KMS-11 (cell line): ENCODE results near the gene IGF2R.
"Not testable (repeated sequence)": the region's sequence is repeated elsewhere in the genome, so short reads cannot be mapped to it uniquely, and the experiment has no call there.

Source experiments
- H2AFZ ChIP-seq: fragments of 200-600 bp; sonication (generic); 2 replicates; pipeline ENCODE4 v1.6.1; 2016; ENCODE audit warnings: antibody characterized with exemption, mixed run types, low read depth
- H3K27ac ChIP-seq: fragments of 200-600 bp; sonication (generic); 2 replicates; pipeline ENCODE4 v1.6.1; 2016; ENCODE audit warnings: mild to moderate bottlenecking, mixed run types
- H3K27me3 ChIP-seq: fragments of 200-600 bp; sonication (generic); 2 replicates; pipeline ENCODE4 v1.6.1; 2017; ENCODE audit warnings: mild to moderate bottlenecking, low read depth, mixed run types, moderate library complexity; ENCODE audit not compliant: insufficient read depth
- H3K36me3 ChIP-seq: fragments of 200-600 bp; sonication (generic); 2 replicates; pipeline ENCODE4 v1.6.1; 2017; ENCODE audit warnings: mild to moderate bottlenecking, mixed run types; ENCODE audit not compliant: insufficient read depth
- H3K4me1 ChIP-seq: fragments of 200-600 bp; sonication (generic); 2 replicates; pipeline ENCODE4 v1.6.1; 2016; ENCODE audit warnings: mild to moderate bottlenecking, low read depth, mixed run types; ENCODE audit not compliant: poor library complexity, severe bottlenecking
- H3K4me2 ChIP-seq: fragments of 200-600 bp; sonication (generic); 2 replicates; pipeline ENCODE4 v1.7.0; 2016; ENCODE audit warnings: mild to moderate bottlenecking, mixed run types
- H3K4me3 ChIP-seq: fragments of 200-600 bp; sonication (generic); IDR thresholded peaks from 2 replicates; pipeline ENCODE4 v1.6.1; 2017; ENCODE audit warnings: low read depth, low read length, mixed read lengths; ENCODE audit not compliant: insufficient read depth
- H3K79me2 ChIP-seq: fragments of 200-600 bp; sonication (generic); 2 replicates; pipeline ENCODE4 v1.6.1; 2016; ENCODE audit warnings: low read depth, mixed run types; ENCODE audit not compliant: insufficient read depth
- H3K9ac ChIP-seq: fragments of 200-600 bp; sonication (generic); 2 replicates; pipeline ENCODE4 v1.6.1; 2016; ENCODE audit warnings: mild to moderate bottlenecking, mixed run types
- H4K20me1 ChIP-seq: fragments of 200-600 bp; sonication (generic); 2 replicates; pipeline ENCODE4 v1.6.1; 2016; ENCODE audit warnings: mild to moderate bottlenecking, mixed run types; ENCODE audit not compliant: insufficient read depth
- TF ChIP-seq, protein P1 (sequence below): fragments of 200-600 bp; sonication (generic); conservative IDR thresholded peaks from 2 replicates; pipeline ENCODE4 v1.6.1; 2017; ENCODE audit warnings: low read depth, mild to moderate bottlenecking, antibody characterized with exemption, low read length, moderate library complexity, mixed read lengths

Gene IGF2R

DNA sequence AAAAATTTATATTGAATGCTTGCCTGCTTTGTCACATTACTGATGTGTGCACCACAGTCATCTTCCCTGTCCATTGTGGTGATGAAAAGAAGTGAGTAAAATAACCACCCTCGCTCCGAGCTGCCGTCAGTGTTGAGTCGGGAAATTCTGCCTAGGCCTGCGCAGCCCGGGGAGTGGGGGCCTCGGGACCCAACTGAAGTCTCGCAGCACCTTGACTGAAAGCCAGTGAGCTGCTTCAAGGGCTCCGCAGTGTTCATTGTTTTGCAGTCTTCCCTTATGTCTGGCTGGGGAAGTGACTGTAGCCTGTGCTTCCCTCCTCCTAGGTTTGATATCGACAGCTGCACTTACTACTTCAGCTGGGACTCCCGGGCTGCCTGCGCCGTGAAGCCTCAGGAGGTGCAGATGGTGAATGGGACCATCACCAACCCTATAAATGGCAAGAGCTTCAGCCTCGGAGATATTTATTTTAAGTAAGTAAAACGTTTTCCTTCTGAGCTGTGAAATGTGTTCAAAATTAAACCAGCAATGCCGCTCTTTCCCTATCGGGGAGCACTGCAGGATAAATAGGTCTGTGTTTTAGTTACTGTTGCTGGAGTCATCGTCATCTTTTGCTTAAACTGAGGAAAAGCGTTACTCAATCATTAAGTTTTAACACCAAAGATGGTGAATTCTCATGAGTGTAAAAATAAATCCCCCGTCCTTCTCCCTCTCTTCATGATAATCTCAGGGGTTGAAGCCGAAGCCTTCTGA, 120.1 kb downstream of the IGF2R start:
- Histone ChIP-seq H3K27ac (no peak overlapping the region), H3K4me1 (peaks cover 10% of the 10 kb centered on the region), H3K36me3 (peaks cover 9% of the 10 kb centered on the region; the same call in 1 of the 2 replicates), H3K4me3 (no peak overlapping the region), H3K4me2 (no peak overlapping the region), H3K27me3 (no peaks in the 10 kb centered on the region), H3K79me2 (no peaks in the 10 kb centered on the region), H4K20me1 (no peaks in the 10 kb centered on the region), H2AFZ (no peak overlapping the region), H3K9ac (no peak overlapping the region)
- TF ChIP-seq, protein P1, sequence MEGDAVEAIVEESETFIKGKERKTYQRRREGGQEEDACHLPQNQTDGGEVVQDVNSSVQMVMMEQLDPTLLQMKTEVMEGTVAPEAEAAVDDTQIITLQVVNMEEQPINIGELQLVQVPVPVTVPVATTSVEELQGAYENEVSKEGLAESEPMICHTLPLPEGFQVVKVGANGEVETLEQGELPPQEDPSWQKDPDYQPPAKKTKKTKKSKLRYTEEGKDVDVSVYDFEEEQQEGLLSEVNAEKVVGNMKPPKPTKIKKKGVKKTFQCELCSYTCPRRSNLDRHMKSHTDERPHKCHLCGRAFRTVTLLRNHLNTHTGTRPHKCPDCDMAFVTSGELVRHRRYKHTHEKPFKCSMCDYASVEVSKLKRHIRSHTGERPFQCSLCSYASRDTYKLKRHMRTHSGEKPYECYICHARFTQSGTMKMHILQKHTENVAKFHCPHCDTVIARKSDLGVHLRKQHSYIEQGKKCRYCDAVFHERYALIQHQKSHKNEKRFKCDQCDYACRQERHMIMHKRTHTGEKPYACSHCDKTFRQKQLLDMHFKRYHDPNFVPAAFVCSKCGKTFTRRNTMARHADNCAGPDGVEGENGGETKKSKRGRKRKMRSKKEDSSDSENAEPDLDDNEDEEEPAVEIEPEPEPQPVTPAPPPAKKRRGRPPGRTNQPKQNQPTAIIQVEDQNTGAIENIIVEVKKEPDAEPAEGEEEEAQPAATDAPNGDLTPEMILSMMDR, result no peak

GRCh38 chr6:160089534-160089897, 120.6 kb downstream of the IGF2R start:
- TF ChIP-seq, protein P1, result no peak
- Histone ChIP-seq H3K79me2 (no peaks in the 10 kb centered on the region), H3K27ac (no peak overlapping the region), H2AFZ (no peak overlapping the region), H3K27me3 (no peaks in the 10 kb centered on the region), H3K9ac (no peak overlapping the region), H3K36me3 (peaks cover 9% of the 10 kb centered on the region; the same call in 1 of the 2 replicates), H4K20me1 (no peaks in the 10 kb centered on the region), H3K4me2 (no peak overlapping the region), H3K4me1 (peaks cover 10% of the 10 kb centered on the region), H3K4me3 (no peak overlapping the region)

- H4K20me1 ChIP-seq, H3K79me2 ChIP-seq, H3K36me3 ChIP-seq, H3K27me3 ChIP-seq, H3K4me2 ChIP-seq, H3K27ac ChIP-seq, H3K4me3 ChIP-seq, H2AFZ ChIP-seq, H3K9ac ChIP-seq, H3K4me1 ChIP-seq: not testable (repeated sequence)
Measured at GRCh38 chr6:160090442-160091239, 121.8 kb downstream of the IGF2R start.

- H3K4me3 ChIP-seq, H3K9ac ChIP-seq, H3K27me3 ChIP-seq, H4K20me1 ChIP-seq, H3K36me3 ChIP-seq, H3K27ac ChIP-seq, H2AFZ ChIP-seq, H3K4me1 ChIP-seq, H3K79me2 ChIP-seq, H3K4me2 ChIP-seq: not testable (repeated sequence)
Measured at GRCh38 chr6:160092176-160092575, 123.3 kb downstream of the IGF2R start.

DNA sequence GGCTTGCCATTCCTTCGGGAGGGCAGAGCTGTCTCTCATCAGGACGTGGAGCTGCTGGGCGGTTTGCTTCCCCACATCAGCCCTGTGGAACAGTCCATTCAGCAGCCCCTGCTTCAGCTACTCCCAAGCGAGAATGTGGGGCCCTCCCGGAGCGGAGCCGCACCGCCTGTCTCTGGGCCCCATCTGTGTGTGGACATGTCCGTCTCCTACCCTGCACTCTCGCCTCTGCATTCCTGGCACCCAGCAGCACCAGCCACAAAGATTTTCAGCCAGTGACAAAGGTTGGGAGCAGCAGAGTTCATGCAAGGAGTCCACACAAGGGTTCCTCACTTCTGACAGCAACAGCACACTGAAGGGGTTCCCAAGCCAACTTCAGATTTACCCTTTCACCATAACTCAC, 123.7 kb downstream of the IGF2R start:
- Histone ChIP-seq H2AFZ (no peak overlapping the region), H3K79me2 (no peaks in the 10 kb centered on the region), H3K27me3 (no peaks in the 10 kb centered on the region), H4K20me1 (no peaks in the 10 kb centered on the region), H3K4me1 (no peaks in the 10 kb centered on the region), H3K36me3 (peaks cover 9% of the 10 kb centered on the region; the same call in 1 of the 2 replicates), H3K4me3 (no peak overlapping the region), H3K4me2 (no peak overlapping the region), H3K27ac (no peak overlapping the region), H3K9ac (no peak overlapping the region)
- TF ChIP-seq, protein P1, result no peak
